RPMI8226 (cell line): ENCODE measurements around the gene PRKG1.

ENCODE experiments used
- DNase-seq: peaks from one replicate; pipeline ENCODE4 v3.0.0-alpha.2; 2015

Gene PRKG1

DNA sequence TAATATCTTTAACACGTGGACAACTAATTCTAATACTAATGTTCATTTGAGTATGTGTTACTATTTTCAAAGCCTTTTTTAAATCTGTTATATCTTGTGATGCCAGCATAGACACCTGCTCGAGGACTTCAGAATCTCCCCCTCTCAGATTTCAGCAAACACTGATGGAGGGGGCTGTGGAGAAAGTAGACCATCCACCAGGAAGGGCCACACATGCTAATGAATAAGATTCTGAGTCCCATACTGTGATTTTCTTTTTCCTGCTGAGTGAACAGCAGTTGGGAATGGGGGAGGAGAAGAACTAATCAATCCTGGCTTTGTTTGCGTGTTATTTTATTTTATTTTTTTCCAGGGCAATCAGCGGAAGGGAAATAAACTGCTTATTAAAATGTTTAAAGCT lies 783.0 kb downstream of the PRKG1 start:
- DNase-seq, result no peak

DNA sequence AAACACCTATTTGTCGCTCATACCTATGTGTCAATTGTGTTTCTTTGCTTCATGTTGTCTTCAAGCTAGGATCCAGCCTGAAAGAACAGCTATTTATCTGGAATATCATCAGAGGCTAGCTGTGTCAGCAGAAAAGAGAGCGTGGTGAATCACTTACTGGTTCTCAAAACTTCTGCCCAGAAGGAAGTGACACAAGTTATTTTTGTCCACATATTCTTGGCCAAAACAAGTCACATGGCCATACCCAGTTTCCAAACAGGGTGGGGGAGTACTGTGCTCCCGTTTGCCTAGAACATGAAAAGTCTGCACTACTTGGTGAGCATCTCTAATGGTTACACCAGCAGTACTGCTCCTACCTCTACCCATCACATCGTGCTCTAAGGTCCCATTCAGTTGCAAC lies 786.0 kb downstream of the PRKG1 start:
- peak; percentile 74 for DNase-seq

DNA sequence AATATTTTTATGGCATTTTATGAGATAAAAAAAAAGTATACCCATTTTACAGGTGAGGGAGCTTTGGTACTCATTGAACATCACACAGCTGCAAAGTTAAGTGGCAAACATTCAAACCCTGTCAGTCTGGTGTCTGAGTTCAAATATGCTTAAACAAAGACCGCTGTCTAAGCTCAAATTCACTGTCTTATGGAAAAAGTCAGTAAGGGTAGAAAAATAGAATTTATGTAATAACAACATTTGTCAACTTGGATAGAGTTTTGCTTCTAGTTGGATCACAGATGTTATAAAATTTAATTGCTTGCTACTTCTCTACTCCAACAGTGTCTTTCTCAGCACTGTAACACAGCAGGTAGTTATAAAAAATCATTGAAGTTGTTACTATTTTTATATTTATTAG lies 786.8 kb downstream of the PRKG1 start:
- no peak for DNase-seq

DNA sequence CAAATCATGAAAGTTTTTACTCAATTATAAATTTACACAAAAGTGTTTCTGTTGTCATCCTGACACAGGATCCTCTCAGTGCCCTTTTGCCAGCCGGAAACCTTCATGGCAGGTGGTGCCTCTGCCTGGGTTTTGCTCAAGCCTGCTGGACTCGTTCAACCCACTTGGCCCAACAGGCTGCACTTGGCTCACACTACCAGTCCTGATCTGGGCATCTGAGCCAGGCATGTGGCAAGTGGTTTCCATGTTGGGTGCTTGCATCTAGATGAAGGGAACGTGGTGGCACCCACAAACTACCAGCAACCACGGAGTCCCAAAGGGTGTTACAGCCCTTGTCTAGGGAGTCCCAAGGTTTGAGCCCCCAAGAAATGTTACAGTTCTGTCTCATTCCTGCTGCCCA lies 787.4 kb downstream of the PRKG1 start:
- DNase-seq, result no peak

DNA sequence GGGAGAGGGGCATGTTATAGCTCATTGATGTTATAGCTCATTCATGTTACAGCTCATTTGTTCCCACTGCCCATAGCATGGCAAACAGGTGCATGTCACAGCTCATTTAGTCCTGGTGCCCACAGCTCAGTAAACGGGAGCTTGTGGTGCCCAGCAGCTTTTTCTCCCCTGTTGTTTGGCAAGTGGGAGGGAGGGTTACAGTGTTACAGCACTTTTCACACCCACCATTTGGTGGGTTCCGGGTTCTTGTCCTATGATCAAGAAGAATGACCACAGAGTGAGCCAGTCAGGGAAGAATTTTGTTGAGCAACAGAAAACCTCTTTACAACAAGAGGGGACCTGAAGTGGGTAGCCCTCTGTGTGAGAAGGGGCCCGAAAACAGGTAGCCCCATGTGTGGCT lies 787.9 kb downstream of the PRKG1 start:
- DNase-seq, result no peak

DNA sequence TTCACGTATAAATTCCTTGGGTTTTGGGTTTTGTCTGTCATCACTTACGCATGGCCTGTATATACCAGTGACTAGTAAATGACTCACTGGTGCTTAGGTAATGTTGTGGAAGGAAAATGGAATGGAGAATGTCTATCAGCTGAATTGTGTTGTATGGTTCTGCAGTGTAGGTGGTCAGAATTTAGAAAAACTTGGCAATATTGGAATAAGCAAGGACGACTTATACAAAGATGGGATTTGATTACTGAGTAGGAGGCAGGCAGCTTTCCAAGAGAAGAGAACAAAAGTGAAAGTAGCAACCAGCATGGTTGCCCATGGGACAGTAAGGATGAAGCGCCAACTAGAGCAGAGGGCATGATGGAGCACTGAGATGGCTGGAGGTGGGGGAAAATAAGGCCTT lies 793.7 kb downstream of the PRKG1 start:
- no peak for DNase-seq

DNA sequence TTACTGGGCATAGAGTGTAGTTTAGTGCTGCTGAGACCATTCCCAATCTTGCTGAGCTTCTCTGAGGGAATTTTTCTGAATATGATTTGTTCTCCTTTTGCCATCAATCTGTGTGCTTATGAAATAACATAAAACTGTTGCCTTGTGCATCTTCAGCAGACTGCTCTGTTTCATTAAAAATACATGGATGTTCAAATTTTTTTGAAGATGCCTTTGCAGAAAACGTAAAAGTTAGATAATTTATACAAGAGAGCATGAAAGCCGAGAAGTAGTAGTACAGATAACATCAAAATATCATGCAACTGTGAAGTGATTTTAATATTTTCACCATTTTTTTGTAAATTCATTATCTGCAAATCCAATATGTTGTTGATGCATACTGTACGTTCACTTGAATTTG lies 799.8 kb downstream of the PRKG1 start:
- DNase-seq, result no peak

DNA sequence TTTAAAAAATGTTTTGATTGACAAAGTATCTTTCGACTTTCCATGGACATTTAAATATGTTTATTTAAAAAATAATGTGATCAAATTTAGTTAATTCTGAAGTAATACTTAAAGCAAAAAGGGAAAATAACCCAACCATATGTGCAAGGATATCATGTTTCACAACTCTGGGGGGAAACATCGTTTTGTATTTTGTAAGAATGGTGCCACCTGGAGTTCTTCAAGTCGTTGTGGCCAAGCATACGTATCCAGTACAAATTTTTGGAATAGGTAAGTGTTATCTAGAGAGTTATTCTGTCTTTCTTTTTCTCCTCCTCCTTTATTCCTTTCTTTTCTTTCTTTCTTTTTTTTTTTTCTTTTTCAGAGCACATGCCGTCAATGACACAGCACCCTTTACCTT lies 801.3 kb downstream of the PRKG1 start:
- no peak for DNase-seq

DNA sequence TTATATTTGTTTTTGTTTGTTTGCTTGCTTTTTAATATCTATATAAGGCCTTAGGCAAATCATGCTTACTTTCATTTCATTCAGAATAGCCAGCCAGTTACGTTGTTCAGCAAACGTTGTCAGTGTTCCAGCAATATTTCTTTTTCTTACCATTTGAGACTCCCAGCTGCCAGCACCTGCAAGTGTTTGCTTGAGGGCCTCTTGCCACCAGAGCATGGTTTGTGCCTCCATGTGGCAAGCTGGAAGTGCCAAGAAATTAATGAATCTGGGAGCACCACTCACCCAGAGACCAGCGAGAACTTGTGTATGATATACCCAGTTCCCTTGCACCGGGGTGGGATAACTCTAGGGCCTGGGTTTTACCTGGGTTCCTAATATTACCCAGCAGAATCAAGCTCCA lies 802.2 kb downstream of the PRKG1 start:
- no peak for DNase-seq

DNA sequence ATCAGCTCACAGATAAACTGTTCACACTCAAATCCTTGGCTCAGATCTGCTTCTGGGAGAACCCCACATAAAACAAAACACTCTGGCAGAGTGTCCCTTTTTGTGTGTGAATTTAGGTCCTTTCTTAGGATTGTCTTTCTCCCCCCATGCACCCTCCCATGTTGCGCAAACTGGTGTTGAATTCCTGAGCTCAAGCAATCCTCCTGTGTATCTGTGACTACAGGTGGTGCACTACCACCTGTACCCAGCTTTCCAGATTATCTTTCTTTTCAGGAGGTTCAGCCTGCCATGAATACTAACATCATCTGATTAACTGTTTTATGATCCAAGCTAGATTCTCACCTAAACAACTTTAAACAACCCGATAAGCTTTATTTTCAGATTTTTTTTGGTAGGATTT lies 802.7 kb downstream of the PRKG1 start:
- DNase-seq, result no peak

DNA sequence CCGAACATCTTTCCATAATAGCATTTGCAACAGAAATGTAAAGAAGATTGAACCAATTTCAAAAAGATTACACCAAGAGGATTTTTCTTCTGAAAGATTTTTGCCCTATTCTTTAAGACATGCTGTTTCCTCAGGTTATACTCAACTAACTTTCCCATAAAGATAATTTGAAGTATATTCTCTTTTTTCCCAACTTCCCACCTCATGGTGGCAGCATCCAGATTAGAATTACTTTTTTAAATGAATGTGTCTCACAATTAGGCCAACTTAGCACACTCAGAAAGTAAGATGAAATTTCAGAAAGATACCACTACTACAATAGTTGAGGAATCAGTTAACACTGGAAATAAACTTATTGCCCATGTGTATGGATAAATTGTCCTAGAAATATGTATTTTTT lies 803.3 kb downstream of the PRKG1 start:
- DNase-seq, result no peak

DNA sequence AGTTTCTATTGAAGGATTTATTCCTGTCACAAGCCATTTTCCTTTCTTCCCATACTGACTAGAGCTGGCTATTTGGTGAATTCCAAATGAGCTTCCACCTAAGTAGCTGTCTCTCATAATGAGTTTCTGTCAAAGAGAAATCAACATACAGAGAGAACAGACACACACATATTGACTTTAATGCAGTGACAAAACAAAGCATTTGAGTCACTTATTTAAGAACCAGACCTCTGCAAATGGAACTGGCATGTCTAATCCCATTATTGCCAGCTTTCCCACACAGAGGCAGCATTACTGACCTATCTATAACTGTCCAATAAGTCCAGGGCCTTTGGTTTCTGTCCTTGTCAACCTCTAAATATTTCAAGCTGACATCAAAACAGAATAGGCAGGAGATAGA lies 804.4 kb downstream of the PRKG1 start:
- DNase-seq, result no peak

DNA sequence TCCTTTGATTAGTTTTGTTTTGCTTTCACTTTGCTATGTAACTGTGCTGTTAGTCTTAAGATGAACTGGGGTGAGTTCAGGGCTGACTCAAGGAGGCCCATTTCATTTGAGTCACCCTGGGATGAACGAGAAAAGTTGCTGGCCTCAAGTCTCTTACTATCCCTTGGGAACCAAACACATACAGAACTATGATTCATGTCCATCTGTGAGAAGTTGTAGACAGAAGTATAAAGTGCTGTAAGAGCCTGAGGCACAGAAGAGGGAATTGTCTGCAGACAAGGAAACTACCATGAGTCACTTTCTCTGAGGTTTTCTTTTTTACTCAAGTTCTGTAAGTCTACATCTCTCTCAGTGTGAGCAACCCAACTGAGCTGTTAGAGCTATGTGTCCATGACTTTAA lies 805.0 kb downstream of the PRKG1 start:
- DNase-seq, result no peak

DNA sequence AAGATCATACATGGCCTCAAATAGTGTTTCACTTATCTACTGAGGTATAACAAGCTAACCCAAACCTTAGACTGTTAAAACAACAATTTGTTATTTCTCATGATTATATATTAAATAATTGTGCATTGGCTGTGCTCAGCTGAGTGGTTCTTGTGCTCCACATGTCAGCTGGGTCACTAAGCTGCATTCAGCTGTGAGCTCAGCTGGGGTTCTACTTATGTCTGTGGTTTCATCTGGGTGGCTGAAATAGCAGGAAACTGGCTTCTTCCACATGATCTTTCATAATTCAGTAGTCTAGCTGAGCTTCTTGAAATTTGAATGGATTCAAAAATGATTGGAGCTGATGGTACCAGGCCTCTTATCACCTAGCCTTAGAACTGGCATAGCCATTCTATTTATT lies 806.9 kb downstream of the PRKG1 start:
- DNase-seq, result no peak

DNA sequence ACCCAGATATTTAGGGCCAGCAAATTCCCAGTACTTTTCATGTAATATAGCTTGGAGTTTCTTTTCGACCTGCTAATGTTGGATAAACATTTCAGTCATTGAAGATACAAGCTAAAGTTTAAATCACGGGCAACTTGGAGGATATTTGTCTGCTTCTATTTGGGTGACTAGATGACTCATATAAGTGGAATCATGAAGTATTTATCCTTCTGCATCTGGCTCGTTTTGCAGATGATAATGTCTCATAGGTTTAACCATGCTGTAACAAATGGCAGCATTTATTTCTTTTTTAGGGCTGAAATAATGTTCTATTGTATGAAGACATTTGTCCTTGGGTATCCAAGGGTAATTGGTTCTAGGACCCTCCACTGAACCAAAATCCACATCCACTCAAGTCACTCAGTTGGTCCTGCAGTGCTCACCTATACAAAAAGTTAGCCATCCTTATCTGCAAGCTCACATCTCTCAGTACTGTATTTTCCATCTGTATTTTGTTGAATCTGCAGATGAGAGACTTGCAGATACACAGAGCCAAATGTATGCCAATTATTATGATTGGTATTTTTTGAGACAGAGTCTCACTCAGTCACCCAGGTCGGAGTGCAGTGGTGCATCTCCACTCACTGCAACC lies 812.3 kb downstream of the PRKG1 start:
- no peak for DNase-seq

DNA sequence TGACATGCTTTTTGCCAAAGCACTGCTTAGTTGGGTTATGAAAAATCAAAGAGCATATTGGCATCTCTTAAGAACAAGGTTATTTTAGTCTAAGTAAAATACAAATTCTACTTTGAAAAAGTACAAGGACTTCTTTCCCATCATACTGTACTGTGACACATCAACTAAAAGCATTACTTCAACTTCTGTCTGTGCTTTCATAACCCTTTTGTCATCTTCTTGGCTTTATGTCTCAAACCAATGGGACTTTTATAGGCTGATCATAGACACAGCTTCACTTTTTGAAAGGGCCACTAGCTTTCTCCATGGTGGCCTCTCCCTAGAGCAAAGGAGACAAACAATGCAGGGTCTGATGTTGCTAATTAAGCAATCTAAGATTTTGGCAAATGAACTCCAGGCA lies 814.0 kb downstream of the PRKG1 start:
- no peak for DNase-seq

DNA sequence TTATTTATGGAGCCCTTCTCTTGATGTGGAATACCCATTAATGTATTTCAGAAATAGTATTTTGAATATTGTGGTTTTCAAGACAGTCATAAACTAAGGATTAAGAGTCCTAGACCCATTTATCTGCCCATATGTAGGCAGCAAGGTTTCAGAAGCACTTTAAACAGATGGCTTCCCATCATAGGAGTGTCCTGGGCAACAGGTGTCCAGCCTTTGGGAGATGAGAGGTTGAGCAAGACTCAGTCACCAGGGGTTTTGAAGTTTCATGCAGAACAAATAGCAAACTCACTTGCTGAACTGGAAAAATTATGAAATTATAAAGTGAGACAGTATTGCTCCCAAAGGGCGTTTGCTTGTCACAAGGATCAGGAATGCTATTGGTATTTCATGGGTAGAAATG lies 818.0 kb downstream of the PRKG1 start:
- no peak for DNase-seq

DNA sequence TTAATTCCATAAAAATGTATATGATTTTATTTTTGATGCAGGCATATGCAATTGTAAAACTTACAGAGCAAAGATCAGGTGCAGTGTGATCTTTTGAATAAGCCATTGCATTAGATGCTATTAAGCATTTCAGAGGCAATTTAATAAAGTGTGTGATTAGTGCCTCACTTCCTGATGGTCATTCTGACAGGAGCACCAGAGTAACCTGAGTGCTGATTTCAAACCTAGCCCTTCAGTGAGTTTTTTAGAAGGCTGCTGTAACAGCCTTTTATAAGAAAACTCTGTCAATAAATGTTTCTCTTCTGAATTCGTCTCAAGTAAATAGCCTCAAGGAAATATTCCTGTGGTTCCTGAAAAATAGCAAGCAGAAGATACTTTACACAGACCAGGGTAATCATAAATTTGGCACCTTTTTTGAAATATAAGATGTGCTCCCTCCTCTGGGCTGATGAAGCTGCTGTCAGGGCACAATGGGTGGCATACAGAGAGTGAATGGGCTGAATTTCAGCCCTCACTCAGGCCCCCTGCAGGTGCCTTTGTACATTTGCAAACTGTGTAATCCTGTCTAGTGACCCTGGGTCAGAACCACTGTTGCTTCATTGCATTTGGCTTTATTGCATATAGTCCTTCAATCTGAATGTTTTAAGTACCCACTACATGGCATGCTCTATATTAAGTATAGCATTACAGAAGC lies 818.8 kb downstream of the PRKG1 start:
- DNase-seq, result peak; percentile 32

DNA sequence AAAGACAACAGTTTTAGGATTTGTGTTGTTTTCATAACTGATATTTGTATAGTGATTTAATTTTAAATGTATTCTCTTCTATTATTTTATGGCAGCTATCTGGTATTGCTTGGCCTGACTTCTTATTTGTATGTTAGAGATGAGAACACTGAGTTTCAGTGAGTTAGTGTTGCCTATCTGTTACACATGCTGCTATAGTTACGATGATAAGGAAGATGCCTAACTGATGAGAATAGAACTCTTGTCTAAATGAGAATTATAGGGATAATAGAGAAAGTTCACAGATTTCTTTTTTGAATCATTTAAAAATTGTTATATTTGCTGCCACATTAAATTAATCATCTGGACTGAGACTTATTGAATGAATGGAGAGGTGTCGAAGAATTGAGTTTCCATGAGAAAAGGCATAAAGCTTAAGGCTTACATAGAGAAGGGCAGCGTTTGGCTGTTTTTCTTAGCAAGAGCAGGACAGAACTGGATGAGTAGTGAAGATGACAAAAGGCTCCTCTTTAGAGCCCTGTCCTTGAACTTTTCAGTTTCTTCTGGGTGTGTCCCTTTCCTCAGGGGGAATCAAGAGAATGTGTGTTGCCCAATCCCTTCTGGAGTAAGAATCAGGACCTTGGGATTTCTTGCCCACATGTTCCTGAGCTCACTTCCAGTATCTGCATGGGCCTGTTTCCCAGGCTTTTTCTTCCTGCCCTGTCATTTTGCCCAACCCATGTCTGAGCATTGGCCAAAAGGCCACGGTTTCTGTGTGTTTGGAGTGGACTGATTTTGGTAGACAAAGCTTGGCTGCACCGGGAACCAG lies 820.7 kb downstream of the PRKG1 start:
- no peak for DNase-seq

DNA sequence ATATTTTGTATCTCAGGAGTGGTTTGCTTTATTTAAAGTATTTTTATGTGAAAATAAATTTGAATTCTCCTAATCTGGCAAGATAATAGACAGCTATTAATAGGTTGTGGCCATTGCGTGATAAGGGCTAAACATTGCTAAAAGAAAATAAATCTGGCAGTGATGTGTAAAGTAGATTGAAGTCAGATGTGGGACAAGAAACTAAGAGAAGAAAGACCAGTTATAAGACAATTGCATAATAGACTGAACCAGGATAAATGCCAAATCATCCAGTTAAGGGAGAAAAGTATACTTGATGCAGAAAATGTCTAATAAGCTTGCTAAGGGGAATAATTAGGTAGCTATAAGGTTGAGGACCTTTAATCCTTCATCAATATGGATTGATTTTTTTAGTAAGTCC lies 822.6 kb downstream of the PRKG1 start:
- DNase-seq, result no peak

DNA sequence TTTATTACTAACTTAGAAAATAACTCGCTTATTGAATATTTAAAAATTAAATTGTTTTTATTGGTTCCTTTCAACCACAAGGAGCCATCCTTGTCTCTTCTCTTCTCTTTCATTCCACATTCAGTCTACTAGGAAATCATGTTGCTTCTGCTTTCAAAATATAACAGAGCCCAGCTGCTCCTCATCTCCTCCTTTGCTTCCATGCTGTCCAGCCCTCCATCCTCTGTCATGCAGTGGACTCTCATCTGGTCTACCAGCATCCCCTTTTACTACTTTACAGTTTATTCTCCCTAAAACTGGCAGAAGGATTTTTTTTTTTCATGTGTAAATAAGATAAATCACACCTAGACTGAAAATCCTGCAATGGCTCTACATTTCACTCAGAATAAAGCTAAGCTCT lies 823.3 kb downstream of the PRKG1 start:
- no peak for DNase-seq

DNA sequence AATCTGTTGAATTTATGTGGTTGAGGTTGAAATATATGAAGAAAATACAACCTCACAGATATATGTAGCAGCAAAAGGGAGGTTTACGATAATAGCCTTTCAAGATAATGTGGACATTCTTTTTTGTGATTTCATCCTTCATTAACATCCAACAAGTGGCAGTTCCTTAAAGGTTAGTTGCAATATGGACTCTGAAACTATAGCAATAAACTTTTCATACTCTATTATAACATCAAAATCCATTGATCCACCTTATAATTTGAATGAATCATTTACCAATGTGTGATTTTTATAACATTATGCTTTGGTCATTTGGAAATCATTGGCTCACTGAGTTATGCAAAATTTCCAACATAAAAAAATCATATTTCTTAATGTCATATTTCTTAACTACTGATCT lies 825.9 kb downstream of the PRKG1 start:
- no peak for DNase-seq

DNA sequence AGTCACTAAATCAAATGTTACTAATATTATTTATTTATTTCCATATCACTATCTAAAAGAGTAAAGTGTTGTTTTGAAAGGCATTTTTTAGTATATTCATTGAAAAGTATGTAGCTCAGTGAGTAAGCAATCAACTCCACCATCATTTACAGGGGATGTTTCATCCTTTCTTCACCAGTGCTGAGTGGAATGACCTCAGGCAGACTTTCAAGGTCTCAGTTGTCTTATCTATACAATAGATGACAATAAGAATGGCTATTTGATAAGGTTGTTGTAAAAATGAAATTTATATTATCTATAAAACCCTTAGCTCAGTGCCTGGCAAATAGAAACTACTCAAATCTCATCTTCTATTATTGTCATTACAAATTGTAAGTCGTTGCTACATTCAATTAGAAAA lies 829.4 kb downstream of the PRKG1 start:
- DNase-seq, result no peak

DNA sequence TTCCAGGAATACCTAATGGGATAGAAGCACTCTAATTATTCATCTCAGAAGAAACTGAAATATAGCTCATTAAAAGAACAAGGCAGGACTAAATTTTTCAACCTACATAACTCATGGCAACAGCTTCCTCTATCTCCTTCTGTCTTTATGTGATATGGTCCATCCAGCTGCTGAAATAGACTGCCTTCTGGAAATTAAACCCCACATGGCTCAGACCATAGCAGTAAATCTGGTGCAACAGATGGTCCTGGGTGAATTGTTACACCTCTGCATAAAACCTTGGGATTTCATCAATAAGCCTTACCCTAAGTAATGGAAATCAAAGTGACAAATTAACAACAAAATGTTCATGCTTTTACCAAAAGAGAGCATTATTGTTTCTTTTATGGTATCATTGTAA lies 830.7 kb downstream of the PRKG1 start:
- no peak for DNase-seq
